Stromal cell of bone marrow (primary cell): ENCODE measurements around the gene GAMT.
A peak's percentile ranks its signal among the peaks of the same experiment; 100 is the strongest.
"Not testable (repeated sequence)": the region's sequence is repeated elsewhere in the genome, so short reads cannot be mapped to it uniquely, and the experiment has no call there.

Experiments used
- DNase-seq: peaks from one replicate; pipeline ENCODE4 v3.0.0-alpha.2; 2012; ENCODE audit warnings: low read depth

Gene GAMT

GRCh38 chr19:1401138-1401888, at the start of gene GAMT:
TSS of gene GAMT (minus strand) at chr19:1401542. CDS start at chr19:1401476, 66 bp downstream.
- DNase-seq, result no peak

DNA sequence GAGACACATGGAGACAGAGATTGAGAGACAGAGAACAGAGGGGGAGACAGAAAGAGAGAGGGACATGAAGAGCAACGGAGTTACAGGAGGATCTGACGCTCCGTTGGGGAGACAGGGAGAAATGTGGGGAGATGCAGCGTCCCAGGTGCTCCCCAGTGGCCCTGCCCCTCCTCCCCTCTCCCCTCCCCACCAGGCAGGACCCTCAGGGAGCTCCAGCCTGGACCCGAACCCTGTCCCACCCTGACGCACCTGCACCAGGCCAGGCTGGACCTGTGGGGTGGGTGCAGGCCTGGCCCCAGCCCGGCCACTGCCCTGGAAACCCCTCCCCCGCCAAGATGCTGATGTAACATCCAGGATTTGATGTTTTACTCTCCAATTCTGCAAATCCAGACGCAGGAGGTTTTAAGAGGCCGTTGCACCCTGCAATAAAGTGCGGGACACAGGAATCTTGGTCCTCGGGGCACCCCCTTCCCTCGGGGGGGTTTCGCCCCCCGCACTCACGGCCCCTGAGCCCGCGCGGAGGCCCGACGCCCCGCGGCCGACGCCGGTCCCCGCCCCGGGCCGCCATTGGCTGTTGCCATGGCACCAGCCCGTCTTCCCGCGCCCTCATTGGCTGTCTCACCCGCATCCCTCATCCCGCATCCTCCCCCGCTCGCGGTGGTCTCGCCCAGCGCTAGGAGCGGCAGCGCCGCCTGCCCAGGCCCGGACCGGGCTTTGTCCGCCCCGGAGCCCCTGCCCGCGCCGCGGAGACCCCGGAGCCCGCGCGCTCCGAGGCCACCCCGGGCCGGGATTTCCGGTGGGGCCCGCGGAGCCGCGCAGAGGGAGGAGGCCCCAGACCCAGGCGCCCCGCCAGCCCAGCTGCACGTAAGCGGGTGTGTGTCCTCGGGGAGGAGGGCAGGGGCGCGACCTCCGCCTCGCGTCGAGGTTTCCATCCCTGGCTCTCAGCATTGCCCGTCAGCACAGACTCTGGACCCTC, 48.4 kb upstream of the GAMT start, which contains the start of gene APC2:
Gene APC2 (plus strand): TSS at position 655 of the 976 bp plus-strand sequence. CDS start 2,881 bp downstream, outside the sequence.
- DNase-seq, result no peak

- no peak for DNase-seq
These were observed 46.6 kb upstream of the GAMT start for GRCh38 chr19:1447944-1448343.

GRCh38 chr19:1447504-1447903, 46.2 kb upstream of the GAMT start:
- no peak for DNase-seq

GRCh38 chr19:1446713-1447481, 45.6 kb upstream of the GAMT start:
- DNase-seq, result no peak

- DNase-seq, result no peak
These were observed 44.8 kb upstream of the GAMT start for GRCh38 chr19:1445932-1446712.

DNA sequence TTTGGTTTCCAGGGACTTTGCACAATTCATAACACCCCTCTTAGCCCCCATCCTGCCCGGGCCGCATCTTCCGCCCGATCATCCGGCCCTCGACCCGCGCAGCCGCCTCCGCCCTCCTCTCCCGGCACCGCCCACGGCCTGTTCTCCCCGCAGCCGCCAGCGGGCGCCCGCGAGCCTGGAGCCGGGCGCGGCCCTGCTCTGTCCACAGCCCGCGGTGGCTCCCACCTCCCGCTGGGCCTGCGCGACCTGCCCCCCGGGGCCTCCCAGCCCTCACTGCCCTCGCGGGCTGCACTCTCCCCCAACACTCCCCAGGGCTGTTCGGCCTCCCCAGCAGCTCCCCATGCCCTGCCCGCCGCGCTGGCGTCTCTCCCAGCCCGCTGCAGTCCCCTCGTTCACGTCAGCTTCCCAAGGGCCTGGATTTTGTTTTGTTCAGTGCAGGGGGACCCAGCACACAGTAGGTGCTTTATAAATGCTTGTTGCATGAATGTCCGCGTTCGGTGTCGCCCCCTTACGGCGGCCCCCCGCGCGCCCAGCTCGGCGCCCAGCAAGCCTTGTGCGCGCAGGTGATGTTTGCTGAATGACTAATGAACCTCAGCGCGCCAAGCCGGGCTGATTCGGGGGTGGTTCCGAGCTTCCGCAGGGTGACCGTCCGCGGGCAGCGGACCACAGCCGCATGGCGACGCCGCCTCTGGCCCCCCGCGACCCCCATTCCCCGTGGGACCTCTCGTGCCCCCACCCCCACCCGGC, 44.0 kb upstream of the GAMT start:
- no peak for DNase-seq

GRCh38 chr19:1441677-1442438, 40.5 kb upstream of the GAMT start:
- no peak for DNase-seq

GRCh38 chr19:1441022-1441426, 39.7 kb upstream of the GAMT start:
- DNase-seq, result no peak

GRCh38 chr19:1440418-1440801, 39.1 kb upstream of the GAMT start:
- DNase-seq, result no peak

GRCh38 chr19:1439525-1440417, 38.4 kb upstream of the GAMT start:
- not testable (repeated sequence) for DNase-seq

DNA sequence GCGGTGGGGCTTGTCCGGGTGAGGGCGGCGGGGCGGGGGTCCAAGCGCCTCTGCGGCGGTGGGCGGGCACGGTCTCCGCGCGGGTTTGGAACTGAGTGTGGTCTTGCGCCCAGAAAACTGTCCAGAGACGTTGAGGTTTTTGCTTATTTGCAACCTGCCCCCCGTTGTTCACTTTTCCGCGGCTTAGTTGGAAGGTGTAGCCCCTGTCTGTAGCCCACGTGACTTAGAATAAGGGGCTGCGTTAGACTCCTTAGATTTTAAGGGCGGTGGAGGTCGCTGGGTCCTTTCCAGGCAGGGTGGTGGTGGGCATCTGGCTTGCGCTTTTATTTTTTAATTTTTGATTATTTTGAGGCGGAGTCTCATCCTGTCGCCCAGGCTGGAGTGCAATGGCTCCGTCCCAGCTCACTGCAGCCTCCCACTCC, 37.6 kb upstream of the GAMT start:
- no peak for DNase-seq

GRCh38 chr19:1438035-1438932, 36.9 kb upstream of the GAMT start, which contains the start of gene RPS15:
TSS of gene RPS15 (plus strand) at chr19:1438396. CDS start at chr19:1438426, 30 bp downstream.
- DNase-seq, result peak; percentile 83

GRCh38 chr19:1437609-1438008, 36.3 kb upstream of the GAMT start:
- DNase-seq, result no peak

GRCh38 chr19:1435378-1435989, 34.1 kb upstream of the GAMT start:
- no peak for DNase-seq

GRCh38 chr19:1434577-1435060, 33.3 kb upstream of the GAMT start:
- no peak for DNase-seq

DNA sequence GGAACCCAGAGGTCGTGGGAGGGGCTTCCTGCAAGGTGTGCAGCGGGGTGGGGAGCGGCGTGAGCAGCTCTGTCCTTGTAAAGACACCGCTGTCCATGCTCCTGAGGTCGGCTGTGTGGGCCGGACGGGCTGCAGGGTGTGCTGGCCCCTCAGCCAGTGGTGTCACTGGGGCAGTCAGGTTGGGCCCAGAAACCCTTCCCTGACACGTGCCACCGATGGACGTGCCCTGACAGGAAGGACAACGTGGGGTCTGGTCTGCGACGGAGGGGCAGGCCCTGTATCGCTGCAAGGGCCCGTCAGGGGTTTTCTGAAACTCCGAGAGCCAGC, 32.7 kb upstream of the GAMT start:
- no peak for DNase-seq
